Calu3 (cell line): ENCODE data around the gene GTPBP4. TPM values are rescaled to one million over a fixed set of nuclear protein-coding genes. Genes with fewer than 3 reads are reported as not detected.

ENCODE experiments used
- BruUV-seq: library from RNA; stranded (reverse); fragments of 400-500 nt; replicated peaks from 2 replicates; lab custom pipeline; 2021; lab: Mats Ljungman, UMichigan
- CTCF ChIA-PET: fragments of 300-600 bp; sonication (Branson Sonifier 250); formaldehyde crosslinking; loops from one replicate; lab custom pipeline; 2022; ENCODE audit warnings: antibody characterized with exemption; lab: Charles Lee
- DNase-seq: peaks from one replicate; pipeline ENCODE4 v3.0.0; 2022
- H3K27ac Mint-ChIP-seq: one replicate; pipeline ENCODE4 v1.8.0; 2022; ENCODE audit warnings: mixed read lengths; ENCODE audit not compliant: unreplicated experiment
- H3K27me3 Mint-ChIP-seq: one replicate; pipeline ENCODE4 v1.8.0; 2022; ENCODE audit warnings: mixed read lengths; ENCODE audit not compliant: unreplicated experiment
- H3K36me3 Mint-ChIP-seq: one replicate; pipeline ENCODE4 v1.8.0; 2022; ENCODE audit warnings: mild to moderate bottlenecking, moderate library complexity, mixed read lengths; ENCODE audit not compliant: insufficient read depth, unreplicated experiment
- H3K4me1 Mint-ChIP-seq: one replicate; pipeline ENCODE4 v1.8.0; 2022; ENCODE audit warnings: mild to moderate bottlenecking, low read depth, mixed read lengths; ENCODE audit not compliant: unreplicated experiment
- H3K4me3 Mint-ChIP-seq: one replicate; pipeline ENCODE4 v1.8.0; 2022; ENCODE audit warnings: mild to moderate bottlenecking, low read depth, moderate library complexity, mixed read lengths; ENCODE audit not compliant: unreplicated experiment
- H3K9me3 Mint-ChIP-seq: one replicate; pipeline ENCODE4 v1.8.0; 2022; ENCODE audit warnings: low read depth, mixed read lengths; ENCODE audit not compliant: unreplicated experiment
- intact Hi-C: fragments of 100-400 bp; cut with micrococcal nuclease; formaldehyde crosslinking; loops from one replicate; pipeline ENCODE4 v1.10.0; 2022; ENCODE audit not compliant: unreplicated experiment
- total RNA-seq: library from RNA; stranded (reverse); gene quantifications from 2 replicates; pipeline ENCODE4 v1.2.3, GENCODE V29; 2022
- TF ChIP-seq, protein P1 (sequence below): fragments of 200-600 bp; IDR thresholded peaks from one replicate; pipeline ENCODE4 v1.8.0; 2022; ENCODE audit warnings: antibody characterized with exemption; ENCODE audit not compliant: unreplicated experiment

Gene GTPBP4
- total RNA-seq, 1 experiment from 2014 or later, result 123 TPM

DNA sequence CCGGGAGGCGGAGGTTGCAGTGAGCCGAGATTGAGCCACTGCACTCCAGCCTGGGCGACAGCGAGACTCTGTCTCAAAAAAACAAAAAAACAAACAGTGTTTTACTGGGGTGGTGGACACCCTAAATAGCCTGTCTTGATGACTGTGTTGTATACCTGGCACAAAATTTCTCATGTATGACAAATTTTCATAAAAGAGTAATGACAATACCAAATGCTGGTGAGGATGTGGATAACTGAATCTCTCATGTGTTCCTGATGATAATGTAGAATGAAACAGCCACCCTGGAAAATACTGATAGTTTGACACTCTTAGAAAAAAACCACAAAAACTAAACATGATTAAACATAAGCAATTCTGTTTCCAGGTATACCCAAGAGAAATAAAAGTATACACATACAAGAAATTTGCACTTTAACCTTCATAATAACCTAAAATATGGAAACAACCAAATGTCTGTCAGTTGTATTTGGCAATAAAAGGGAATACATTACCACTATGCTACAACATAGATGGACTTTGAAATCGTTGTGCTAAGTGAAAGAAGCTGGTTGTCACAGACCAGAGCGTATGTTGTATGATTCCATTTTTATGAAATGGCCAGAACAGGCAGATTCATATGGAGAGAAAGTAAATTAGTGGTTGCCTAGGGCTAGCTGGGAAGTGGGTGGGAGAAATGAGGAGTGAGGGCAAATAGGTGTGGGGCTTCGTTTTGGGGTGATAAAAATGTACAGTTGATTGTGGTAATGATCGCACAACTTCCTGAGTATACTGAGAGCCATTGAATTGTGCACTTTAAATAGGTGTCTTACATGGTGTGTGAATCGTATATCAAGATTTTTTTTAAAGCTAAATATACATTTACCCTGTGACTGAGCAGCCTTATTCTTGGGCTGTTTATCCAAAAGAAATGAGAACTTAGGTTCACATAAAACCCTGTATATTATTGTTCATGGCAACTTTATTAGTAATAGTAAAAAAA is 80.4 kb downstream of the GTPBP4 start:
- Mint-ChIP-seq H3K27me3 (no peaks in the 10 kb centered on the region), H3K4me3 (no peak overlapping the region), H3K27ac (no peak overlapping the region), H3K9me3 (no peaks in the 10 kb centered on the region), H3K4me1 (peaks cover 37% of the 10 kb centered on the region), H3K36me3 (peaks cover 16% of the 10 kb centered on the region)
- DNase-seq, result no peak
- intact Hi-C loops, result no loop called here
- BruUV-seq, result no TSS peak
- CTCF ChIA-PET, result no interaction called here
- TF ChIP-seq, protein P1, sequence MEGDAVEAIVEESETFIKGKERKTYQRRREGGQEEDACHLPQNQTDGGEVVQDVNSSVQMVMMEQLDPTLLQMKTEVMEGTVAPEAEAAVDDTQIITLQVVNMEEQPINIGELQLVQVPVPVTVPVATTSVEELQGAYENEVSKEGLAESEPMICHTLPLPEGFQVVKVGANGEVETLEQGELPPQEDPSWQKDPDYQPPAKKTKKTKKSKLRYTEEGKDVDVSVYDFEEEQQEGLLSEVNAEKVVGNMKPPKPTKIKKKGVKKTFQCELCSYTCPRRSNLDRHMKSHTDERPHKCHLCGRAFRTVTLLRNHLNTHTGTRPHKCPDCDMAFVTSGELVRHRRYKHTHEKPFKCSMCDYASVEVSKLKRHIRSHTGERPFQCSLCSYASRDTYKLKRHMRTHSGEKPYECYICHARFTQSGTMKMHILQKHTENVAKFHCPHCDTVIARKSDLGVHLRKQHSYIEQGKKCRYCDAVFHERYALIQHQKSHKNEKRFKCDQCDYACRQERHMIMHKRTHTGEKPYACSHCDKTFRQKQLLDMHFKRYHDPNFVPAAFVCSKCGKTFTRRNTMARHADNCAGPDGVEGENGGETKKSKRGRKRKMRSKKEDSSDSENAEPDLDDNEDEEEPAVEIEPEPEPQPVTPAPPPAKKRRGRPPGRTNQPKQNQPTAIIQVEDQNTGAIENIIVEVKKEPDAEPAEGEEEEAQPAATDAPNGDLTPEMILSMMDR, result no peak

Other genes starting within 250 kb of the GTPBP4 start
- 181 and 183 TPM in 2 replicates for gene LARP4B, start 56.7 kb upstream of the GTPBP4 start, total RNA-seq
- gene IDI2, start 37.4 kb downstream of the GTPBP4 start, total RNA-seq, result not detected in 2 replicates
- 101 and 108 TPM in 2 replicates for gene IDI1, start 60.7 kb downstream of the GTPBP4 start, total RNA-seq
- gene WDR37, start 68.0 kb downstream of the GTPBP4 start, total RNA-seq, result 16.1 and 17.8 TPM in 2 replicates